ENCODE results near the gene AXIN2. TPM values are rescaled to one million over a fixed set of nuclear protein-coding genes. Genes with fewer than 3 reads are reported as not detected.

Gene AXIN2
- total RNA-seq, 1 donor from 2014 or later: 8.9 TPM

DNA sequence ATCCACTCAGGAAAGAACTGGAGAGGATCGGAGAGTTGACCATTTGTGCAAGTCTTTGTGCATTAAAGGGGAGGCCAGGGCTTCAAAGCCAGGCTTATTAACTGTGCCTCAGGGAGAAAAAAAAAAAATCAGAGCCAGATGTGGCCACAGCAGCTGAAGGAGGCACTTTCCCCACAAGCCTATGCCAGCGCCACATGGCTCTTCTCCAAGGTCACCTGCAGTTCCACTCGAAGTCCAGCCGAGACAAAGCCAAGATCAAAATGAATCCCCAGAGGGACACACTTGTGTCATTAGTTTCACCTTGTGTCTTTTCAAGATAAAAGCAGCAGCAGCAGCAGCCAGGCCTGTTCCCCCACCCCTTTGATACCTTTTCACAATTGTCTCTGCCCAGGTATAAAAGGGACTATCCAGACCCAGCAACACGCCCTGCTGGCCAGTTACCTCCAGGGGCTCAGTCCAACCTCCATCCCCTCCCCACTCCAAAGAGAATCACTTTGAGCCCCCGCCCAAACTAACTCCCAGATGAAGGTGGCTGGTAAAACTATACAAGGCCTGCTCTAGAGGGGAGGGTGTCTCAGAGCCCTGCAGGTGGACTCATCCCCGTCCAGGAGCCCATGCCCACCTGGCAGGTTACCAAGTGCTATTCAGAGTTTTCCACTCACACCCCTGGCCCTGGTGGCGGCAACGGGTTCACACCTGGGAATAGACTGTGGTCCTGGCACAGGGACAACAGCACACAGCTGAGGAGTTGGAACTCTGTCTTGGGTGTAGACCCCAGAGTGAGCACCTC is 29.2 kb downstream of the AXIN2 start:
- Mint-ChIP-seq H3K36me3 (ENCODE audit: low read depth, unreplicated experiment) (peaks cover 37% of the 10 kb centered on the region), H3K9me3 (ENCODE audit: unreplicated experiment) (no peaks in the 10 kb centered on the region), H3K4me3 (ENCODE audit: unreplicated experiment) (no peak overlapping the region), H3K27me3 (ENCODE audit: low read depth, unreplicated experiment) (no peaks in the 10 kb centered on the region), H3K27ac (ENCODE audit: unreplicated experiment) (peak overlapping the region; percentile 21), H3K4me1 (ENCODE audit: low read depth, unreplicated experiment) (peaks cover 33% of the 10 kb centered on the region)
- peaks cover 5% of the 10 kb centered on the region for H3K36me3 ChIP-seq (ENCODE audit: insufficient read depth, low read length)
- no peak overlapping the region for H3K27ac ChIP-seq (ENCODE audit: low read depth, low read length)
- no peak for FAIRE-seq
- no peaks in the 10 kb centered on the region for H3K9me3 ChIP-seq (ENCODE audit: insufficient read depth, low read depth, low read length)
- no peaks in the 10 kb centered on the region for H3K27me3 ChIP-seq (ENCODE audit: insufficient read depth, low read length)
- H3K9ac ChIP-seq (ENCODE audit: low read length): no peak overlapping the region
- no peak for DNase-seq (ENCODE audit: low read depth)
- H4K20me1 ChIP-seq (ENCODE audit: insufficient read depth, low read length): peaks cover 12% of the 10 kb centered on the region
- peaks cover 12% of the 10 kb centered on the region for H3K4me1 ChIP-seq (ENCODE audit: insufficient read depth, low read length)
- no peak overlapping the region for H2AFZ ChIP-seq (ENCODE audit: low read depth, low read length)
- peak overlapping the region; percentile 43 for H3K4me2 ChIP-seq (ENCODE audit: low read length)
- H3K79me2 ChIP-seq (ENCODE audit: insufficient read depth, low read length): no peaks in the 10 kb centered on the region
- TF ChIP-seq, protein P1, sequence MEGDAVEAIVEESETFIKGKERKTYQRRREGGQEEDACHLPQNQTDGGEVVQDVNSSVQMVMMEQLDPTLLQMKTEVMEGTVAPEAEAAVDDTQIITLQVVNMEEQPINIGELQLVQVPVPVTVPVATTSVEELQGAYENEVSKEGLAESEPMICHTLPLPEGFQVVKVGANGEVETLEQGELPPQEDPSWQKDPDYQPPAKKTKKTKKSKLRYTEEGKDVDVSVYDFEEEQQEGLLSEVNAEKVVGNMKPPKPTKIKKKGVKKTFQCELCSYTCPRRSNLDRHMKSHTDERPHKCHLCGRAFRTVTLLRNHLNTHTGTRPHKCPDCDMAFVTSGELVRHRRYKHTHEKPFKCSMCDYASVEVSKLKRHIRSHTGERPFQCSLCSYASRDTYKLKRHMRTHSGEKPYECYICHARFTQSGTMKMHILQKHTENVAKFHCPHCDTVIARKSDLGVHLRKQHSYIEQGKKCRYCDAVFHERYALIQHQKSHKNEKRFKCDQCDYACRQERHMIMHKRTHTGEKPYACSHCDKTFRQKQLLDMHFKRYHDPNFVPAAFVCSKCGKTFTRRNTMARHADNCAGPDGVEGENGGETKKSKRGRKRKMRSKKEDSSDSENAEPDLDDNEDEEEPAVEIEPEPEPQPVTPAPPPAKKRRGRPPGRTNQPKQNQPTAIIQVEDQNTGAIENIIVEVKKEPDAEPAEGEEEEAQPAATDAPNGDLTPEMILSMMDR (IDR thresholded peaks at IDR 0.05; ENCODE audit: insufficient read depth, low read depth, low read length): no peak
- no peak for TF ChIP-seq EZH2 (IDR thresholded peaks at IDR 0.05; ENCODE audit: insufficient read depth, low read length)
- no peak overlapping the region for H3K4me3 ChIP-seq (ENCODE audit: insufficient read depth, low read depth, low read length)

DNA sequence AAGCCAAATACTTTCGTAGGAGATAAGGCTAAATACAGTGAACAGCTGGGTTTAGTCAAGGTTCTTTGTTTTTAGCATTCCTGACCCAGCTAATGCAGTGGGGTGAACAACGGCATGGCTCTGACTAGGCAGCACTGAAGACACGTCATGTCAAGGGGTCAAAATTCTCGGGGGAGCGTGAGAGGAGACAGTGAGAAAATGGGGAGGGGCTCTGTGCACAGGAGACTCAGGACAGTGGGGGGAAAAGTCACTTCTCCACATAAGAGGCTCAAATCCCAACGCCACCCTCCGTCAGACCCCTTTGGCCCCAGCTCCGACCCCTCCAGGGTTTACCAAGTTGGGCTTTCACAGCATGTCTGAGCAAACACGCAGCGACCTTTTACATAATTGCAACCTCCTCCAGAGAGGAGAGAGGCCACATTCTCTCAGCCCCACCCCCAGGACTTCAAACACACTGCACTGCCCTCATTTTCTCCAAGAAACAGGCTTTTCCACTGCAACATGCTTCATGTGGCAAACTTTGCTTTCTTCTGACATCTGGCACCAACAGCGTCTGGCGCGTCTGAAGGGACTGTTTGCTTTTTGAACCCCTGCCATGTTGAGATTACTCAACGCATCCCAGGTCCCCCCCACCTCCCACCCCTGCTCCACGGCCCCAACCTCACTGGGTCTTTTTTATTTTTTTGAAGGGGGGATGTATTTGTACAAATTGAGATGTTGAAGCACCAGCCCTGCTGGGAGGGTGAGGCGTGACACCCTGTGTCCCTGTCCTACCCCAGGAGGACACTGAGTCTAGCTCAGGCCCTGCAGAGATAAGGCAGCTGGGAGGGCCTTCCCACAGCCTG is 30.0 kb downstream of the AXIN2 start:
- Mint-ChIP-seq H3K36me3 (ENCODE audit: low read depth, unreplicated experiment) (peaks cover 34% of the 10 kb centered on the region), H3K4me1 (ENCODE audit: low read depth, unreplicated experiment) (peaks cover 33% of the 10 kb centered on the region), H3K4me3 (ENCODE audit: unreplicated experiment) (peak overlapping the region; percentile 8), H3K27me3 (ENCODE audit: low read depth, unreplicated experiment) (no peaks in the 10 kb centered on the region), H3K9me3 (ENCODE audit: unreplicated experiment) (no peaks in the 10 kb centered on the region), H3K27ac (ENCODE audit: unreplicated experiment) (peak overlapping the region; percentile 24)
- H3K4me2 ChIP-seq (ENCODE audit: low read length): peak overlapping the region; percentile 43
- H3K27ac ChIP-seq (ENCODE audit: low read depth, low read length): no peak overlapping the region
- peaks cover 12% of the 10 kb centered on the region for H4K20me1 ChIP-seq (ENCODE audit: insufficient read depth, low read length)
- no peak overlapping the region for H3K9ac ChIP-seq (ENCODE audit: low read length)
- H3K9me3 ChIP-seq (ENCODE audit: insufficient read depth, low read depth, low read length): no peaks in the 10 kb centered on the region
- TF ChIP-seq, protein P1 (IDR thresholded peaks at IDR 0.05; ENCODE audit: insufficient read depth, low read depth, low read length): no peak
- TF ChIP-seq EZH2 (IDR thresholded peaks at IDR 0.05; ENCODE audit: insufficient read depth, low read length): no peak
- H3K79me2 ChIP-seq (ENCODE audit: insufficient read depth, low read length): no peaks in the 10 kb centered on the region
- peaks cover 12% of the 10 kb centered on the region for H3K4me1 ChIP-seq (ENCODE audit: insufficient read depth, low read length)
- H2AFZ ChIP-seq (ENCODE audit: low read depth, low read length): no peak overlapping the region
- H3K27me3 ChIP-seq (ENCODE audit: insufficient read depth, low read length): no peaks in the 10 kb centered on the region
- peaks cover 5% of the 10 kb centered on the region for H3K36me3 ChIP-seq (ENCODE audit: insufficient read depth, low read length)
- H3K4me3 ChIP-seq (ENCODE audit: insufficient read depth, low read depth, low read length): no peak overlapping the region
- FAIRE-seq (no peak), DNase-seq (ENCODE audit: low read depth) (peak; percentile 83)

Measured in astrocyte (in vitro differentiated cells and primary cell).